CD4-positive, CD25-positive, alpha-beta regulatory T cell (primary cell): ENCODE data around the gene MTHFSD. TPM values are rescaled to one million over a fixed set of nuclear protein-coding genes. Genes with fewer than 3 reads are reported as not detected.

Experiments used
- ATAC-seq, 2 donors: fragments of 150-1000 bp; cut with Tn5 transposase; one replicate each; pipeline ENCODE4 v1.10.0; 2021; ENCODE audit warnings: low read depth in 2 of 2, moderate number of reproducible peaks in 2 of 2, moderate library complexity in 1 of 2
- DNase-seq, 3 donors: peaks; one replicate each; pipeline versions ENCODE4 v3.0.0 to v3.0.0-alpha.2; 2012 to 2022; ENCODE audit warnings: mixed read lengths in 1 of 3
- H3K27ac ChIP-seq: one replicate; pipeline ENCODE4 v1.7.0; 2013; ENCODE audit warnings: mild to moderate bottlenecking, low read length; ENCODE audit not compliant: insufficient read depth, poor library complexity, severe bottlenecking
- H3K27me3 ChIP-seq: one replicate; pipeline ENCODE4 v1.7.0; 2013; ENCODE audit warnings: low read length; ENCODE audit not compliant: control insufficient read depth, insufficient read depth
- H3K36me3 ChIP-seq: one replicate; pipeline ENCODE4 v1.7.0; 2013; ENCODE audit warnings: mild to moderate bottlenecking, low read length, moderate library complexity; ENCODE audit not compliant: control insufficient read depth, insufficient read depth
- H3K4me1 ChIP-seq: 2 replicates; pipeline ENCODE4 v1.7.0; 2013; ENCODE audit warnings: mild to moderate bottlenecking, low read length; ENCODE audit not compliant: insufficient read depth, control insufficient read depth, poor library complexity, severe bottlenecking
- H3K4me3 ChIP-seq: one replicate; pipeline ENCODE4 v1.7.0; 2013; ENCODE audit warnings: low read depth, mild to moderate bottlenecking, low read length, moderate library complexity
- H3K9me3 ChIP-seq, 2 experiments: 1 replicate in 1 of 2; 2 replicates in 1 of 2; pipeline ENCODE4 v1.7.0; 2013; ENCODE audit warnings: low read length in 2 of 2, mild to moderate bottlenecking in 1 of 2, moderate library complexity in 1 of 2; ENCODE audit not compliant: control insufficient read depth in 2 of 2
- H3K27ac Mint-ChIP-seq, 3 donors: one replicate each; pipeline ENCODE4 v1.8.0; 2020 to 2022; ENCODE audit warnings: mild to moderate bottlenecking in 3 of 3, mixed read lengths in 3 of 3, moderate library complexity in 2 of 3
- H3K27me3 Mint-ChIP-seq: one replicate; pipeline ENCODE4 v1.8.0; 2022; ENCODE audit warnings: mild to moderate bottlenecking, mixed read lengths
- H3K36me3 Mint-ChIP-seq: one replicate; pipeline ENCODE4 v1.8.0; 2020; ENCODE audit warnings: mixed read lengths
- H3K4me1 Mint-ChIP-seq, 4 donors: one replicate each; pipeline ENCODE4 v1.8.0; 2020 to 2022; ENCODE audit warnings: mixed read lengths in 4 of 4, mild to moderate bottlenecking in 1 of 4
- H3K4me3 Mint-ChIP-seq, 4 donors: one replicate each; pipeline ENCODE4 v1.8.0; 2020 to 2022; ENCODE audit warnings: mild to moderate bottlenecking in 4 of 4, mixed read lengths in 4 of 4, moderate library complexity in 3 of 4
- H3K9me3 Mint-ChIP-seq, 7 donors: one replicate each; pipeline ENCODE4 v1.8.0; 2020 to 2022; ENCODE audit warnings: mixed read lengths in 7 of 7, mild to moderate bottlenecking in 3 of 7, moderate library complexity in 2 of 7
- polyA plus RNA-seq, 4 donors: library from polyadenylated mRNA; unstranded; fragments of 300-500 nt; fragmentation: Illumina TruSeq; gene quantifications; one replicate each; pipeline ENCODE4 v1.2.3, GENCODE V29; 2021
- total RNA-seq: library from RNA; stranded (reverse); gene quantifications from one replicate; pipeline ENCODE4 v1.2.3, GENCODE V29; 2022

The MTHFSD gene
- total and polyA plus RNA-seq, 5 donors from 2014 or later: 13.4 to 19.4 (median 16.4) TPM

GRCh38 chr16:86565644-86566511 is 10.8 kb upstream of the MTHFSD start:
- H3K36me3 Mint-ChIP-seq: no peaks in the 10 kb centered on the region
- peaks cover 30% of the 10 kb centered on the region for H3K27me3 ChIP-seq
- ATAC-seq (no peak), DNase-seq (no peak)
- H3K4me3 Mint-ChIP-seq: peak overlapping the region in 3 of 4 donors; percentile 32 to 41 (median 35)
- peaks cover 0 to 3% (median 0%) of the 10 kb centered on the region in 7 donors for H3K9me3 Mint-ChIP-seq
- peaks cover 15% of the 10 kb centered on the region for H3K4me1 ChIP-seq
- no peak overlapping the region for H3K27ac Mint-ChIP-seq
- H3K9me3 ChIP-seq: no peaks in the 10 kb centered on the region
- H3K4me1 Mint-ChIP-seq: peaks cover 5 to 29% (median 13%) of the 10 kb centered on the region in 4 donors
- H3K36me3 ChIP-seq: no peaks in the 10 kb centered on the region
- no peak overlapping the region for H3K4me3 ChIP-seq
- no peak overlapping the region for H3K27ac ChIP-seq
- peaks cover 76% of the 10 kb centered on the region for H3K27me3 Mint-ChIP-seq

GRCh38 chr16:86565181-86565631 is 10.2 kb upstream of the MTHFSD start:
- H3K9me3 ChIP-seq: no peaks in the 10 kb centered on the region
- H3K27ac Mint-ChIP-seq: no peak overlapping the region
- H3K4me1 Mint-ChIP-seq: peaks cover 5 to 29% (median 13%) of the 10 kb centered on the region in 4 donors
- no peaks in the 10 kb centered on the region for H3K36me3 ChIP-seq
- no peak for DNase-seq
- H3K36me3 Mint-ChIP-seq: no peaks in the 10 kb centered on the region
- peaks cover 28% of the 10 kb centered on the region for H3K27me3 ChIP-seq
- no peak for ATAC-seq
- H3K4me1 ChIP-seq: peaks cover 15% of the 10 kb centered on the region
- H3K4me3 ChIP-seq: no peak overlapping the region
- H3K9me3 Mint-ChIP-seq: peaks cover 0 to 2% (median 0%) of the 10 kb centered on the region in 7 donors
- peak overlapping the region in 1 of 4 donors; percentile 35 for H3K4me3 Mint-ChIP-seq
- peaks cover 73% of the 10 kb centered on the region for H3K27me3 Mint-ChIP-seq
- H3K27ac ChIP-seq: no peak overlapping the region

- peaks cover 70% of the 10 kb centered on the region for H3K27me3 Mint-ChIP-seq
- Histone ChIP-seq H3K9me3 (no peaks in the 10 kb centered on the region), H3K4me3 (peak overlapping the region; percentile 33), H3K27ac (no peak overlapping the region), H3K36me3 (no peaks in the 10 kb centered on the region), H3K27me3 (peaks cover 25% of the 10 kb centered on the region), H3K4me1 (peaks cover 15% of the 10 kb centered on the region)
- H3K4me3 Mint-ChIP-seq: peak overlapping the region; percentile 23 to 73 (median 62)
- peaks cover 0 to 2% (median 0%) of the 10 kb centered on the region in 7 donors for H3K9me3 Mint-ChIP-seq
- H3K4me1 Mint-ChIP-seq: peaks cover 5 to 27% (median 13%) of the 10 kb centered on the region in 4 donors
- H3K36me3 Mint-ChIP-seq: no peaks in the 10 kb centered on the region
- peak; percentile 75 to 89 (median 82) for DNase-seq
- no peak overlapping the region for H3K27ac Mint-ChIP-seq
- ATAC-seq: peak; percentile 95 to 97
These were observed 8.7 kb upstream of the MTHFSD start for GRCh38 chr16:86563469-86564345.

- H3K27me3 Mint-ChIP-seq: peaks cover 71% of the 10 kb centered on the region
- Histone ChIP-seq H3K36me3 (no peaks in the 10 kb centered on the region), H3K27me3 (peaks cover 25% of the 10 kb centered on the region)
These were observed 7.3 kb upstream of the MTHFSD start for GRCh38 chr16:86562356-86562755.

GRCh38 chr16:86559802-86560305 is 4.8 kb upstream of the MTHFSD start:
- DNase-seq (no peak), ATAC-seq (no peak)
- H3K4me3 Mint-ChIP-seq: no peak overlapping the region
- H3K36me3 ChIP-seq: no peaks in the 10 kb centered on the region
- no peaks in the 10 kb centered on the region for H3K9me3 ChIP-seq
- peaks cover 59% of the 10 kb centered on the region for H3K27me3 Mint-ChIP-seq
- H3K27ac Mint-ChIP-seq: no peak overlapping the region
- peaks cover 0 to 4% (median 0%) of the 10 kb centered on the region in 7 donors for H3K9me3 Mint-ChIP-seq
- H3K4me3 ChIP-seq: no peak overlapping the region
- peaks cover 5 to 23% (median 13%) of the 10 kb centered on the region in 4 donors for H3K4me1 Mint-ChIP-seq
- H3K27ac ChIP-seq: no peak overlapping the region
- peaks cover 15% of the 10 kb centered on the region for H3K4me1 ChIP-seq
- peaks cover 13% of the 10 kb centered on the region for H3K27me3 ChIP-seq
- H3K36me3 Mint-ChIP-seq: peaks cover 3% of the 10 kb centered on the region

More at GRCh38 chr16:86562356-86562755, 7.3 kb upstream of the MTHFSD start:
- H3K4me3 ChIP-seq: no peak overlapping the region
- Mint-ChIP-seq H3K4me1 (peaks cover 5 to 24% (median 13%) of the 10 kb centered on the region in 4 donors), H3K9me3 (peaks cover 0 to 4% (median 0%) of the 10 kb centered on the region in 7 donors), H3K27ac (no peak overlapping the region), H3K4me3 (no peak overlapping the region), H3K36me3 (no peaks in the 10 kb centered on the region)
- no peaks in the 10 kb centered on the region for H3K9me3 ChIP-seq
- DNase-seq (no peak), ATAC-seq (no peak)
- H3K4me1 ChIP-seq: peaks cover 15% of the 10 kb centered on the region
- no peak overlapping the region for H3K27ac ChIP-seq

- ATAC-seq (no peak), DNase-seq (no peak)
- peaks cover 7 to 23% (median 16%) of the 10 kb centered on the region in 4 donors for H3K4me1 Mint-ChIP-seq
- H3K27ac Mint-ChIP-seq: no peak overlapping the region
- H3K36me3 ChIP-seq: no peaks in the 10 kb centered on the region
- no peak overlapping the region for H3K4me3 ChIP-seq
- H3K27me3 ChIP-seq: peaks cover 5% of the 10 kb centered on the region
- peaks cover 0 to 4% (median 0%) of the 10 kb centered on the region in 7 donors for H3K9me3 Mint-ChIP-seq
- peaks cover 7% of the 10 kb centered on the region for H3K36me3 Mint-ChIP-seq
- peaks cover 16% of the 10 kb centered on the region for H3K4me1 ChIP-seq
- peak overlapping the region in 1 of 4 donors; percentile 7 for H3K4me3 Mint-ChIP-seq
- no peak overlapping the region for H3K27ac ChIP-seq
- H3K9me3 ChIP-seq: no peaks in the 10 kb centered on the region
- H3K27me3 Mint-ChIP-seq: peaks cover 47% of the 10 kb centered on the region
These were observed 3.5 kb upstream of the MTHFSD start for GRCh38 chr16:86558355-86559193.
